ENCODE data around the gene PROC. TPM values are rescaled to one million over a fixed set of nuclear protein-coding genes. Genes with fewer than 3 reads are reported as not detected.

PROC gene
- total RNA-seq, 1 donor from 2014 or later, result not detected

GRCh38 chr2:127428057-127428814 is 10.0 kb downstream of the PROC start:
- Mint-ChIP-seq H3K4me1 (ENCODE audit: unreplicated experiment) (peaks cover 7% of the 10 kb centered on the region), H3K9me3 (ENCODE audit: unreplicated experiment) (peaks cover 5% of the 10 kb centered on the region), H3K4me3 (ENCODE audit: unreplicated experiment) (no peak overlapping the region)

GRCh38 chr2:127428815-127429109 is 10.5 kb downstream of the PROC start:
- no peak overlapping the region for H3K4me3 Mint-ChIP-seq (ENCODE audit: unreplicated experiment)
- H3K4me1 Mint-ChIP-seq (ENCODE audit: unreplicated experiment), result peaks cover 4% of the 10 kb centered on the region
- H3K27me3 Mint-ChIP-seq (ENCODE audit: unreplicated experiment), result peaks cover 9% of the 10 kb centered on the region
- H3K9me3 Mint-ChIP-seq (ENCODE audit: unreplicated experiment), result peaks cover 4% of the 10 kb centered on the region
- no peak for DNase-seq (ENCODE audit: low spot score)
- no peak overlapping the region for H3K27ac Mint-ChIP-seq (ENCODE audit: unreplicated experiment)
- H3K36me3 Mint-ChIP-seq (ENCODE audit: low read depth, unreplicated experiment), result peaks cover 4% of the 10 kb centered on the region
- TF ChIP-seq CTCF (IDR thresholded peaks at IDR 0.05; ENCODE audit: unreplicated experiment), result no peak

More at GRCh38 chr2:127428057-127428814, 10.0 kb downstream of the PROC start:
- Mint-ChIP-seq H3K27ac (ENCODE audit: unreplicated experiment) (no peak overlapping the region), H3K27me3 (ENCODE audit: unreplicated experiment) (peaks cover 12% of the 10 kb centered on the region), H3K36me3 (ENCODE audit: low read depth, unreplicated experiment) (peaks cover 7% of the 10 kb centered on the region)
- no peak for TF ChIP-seq CTCF (IDR thresholded peaks at IDR 0.05; ENCODE audit: unreplicated experiment)
- DNase-seq (ENCODE audit: low spot score), result no peak

GRCh38 chr2:127429291-127429690 is 11.1 kb downstream of the PROC start:
- Mint-ChIP-seq H3K27ac (ENCODE audit: unreplicated experiment) (no peak overlapping the region), H3K4me1 (ENCODE audit: unreplicated experiment) (no peaks in the 10 kb centered on the region), H3K27me3 (ENCODE audit: unreplicated experiment) (peaks cover 6% of the 10 kb centered on the region), H3K9me3 (ENCODE audit: unreplicated experiment) (no peaks in the 10 kb centered on the region), H3K4me3 (ENCODE audit: unreplicated experiment) (no peak overlapping the region), H3K36me3 (ENCODE audit: low read depth, unreplicated experiment) (no peaks in the 10 kb centered on the region)
- DNase-seq (ENCODE audit: low spot score), result no peak
- no peak for TF ChIP-seq CTCF (IDR thresholded peaks at IDR 0.05; ENCODE audit: unreplicated experiment)

- Mint-ChIP-seq H3K27ac (ENCODE audit: unreplicated experiment) (no peak overlapping the region), H3K36me3 (ENCODE audit: low read depth, unreplicated experiment) (no peaks in the 10 kb centered on the region), H3K4me1 (ENCODE audit: unreplicated experiment) (no peaks in the 10 kb centered on the region), H3K9me3 (ENCODE audit: unreplicated experiment) (no peaks in the 10 kb centered on the region), H3K4me3 (ENCODE audit: unreplicated experiment) (no peak overlapping the region), H3K27me3 (ENCODE audit: unreplicated experiment) (peaks cover 6% of the 10 kb centered on the region)
- DNase-seq (ENCODE audit: low spot score), result no peak
- no peak for TF ChIP-seq CTCF (IDR thresholded peaks at IDR 0.05; ENCODE audit: unreplicated experiment)
Measured at GRCh38 chr2:127429844-127430425, 11.7 kb downstream of the PROC start.

- Mint-ChIP-seq H3K27me3 (ENCODE audit: unreplicated experiment) (peaks cover 2% of the 10 kb centered on the region), H3K36me3 (ENCODE audit: low read depth, unreplicated experiment) (no peaks in the 10 kb centered on the region), H3K4me3 (ENCODE audit: unreplicated experiment) (no peak overlapping the region), H3K9me3 (ENCODE audit: unreplicated experiment) (no peaks in the 10 kb centered on the region), H3K4me1 (ENCODE audit: unreplicated experiment) (no peaks in the 10 kb centered on the region), H3K27ac (ENCODE audit: unreplicated experiment) (no peak overlapping the region)
- TF ChIP-seq CTCF (IDR thresholded peaks at IDR 0.05; ENCODE audit: unreplicated experiment), result no peak
- DNase-seq (ENCODE audit: low spot score), result no peak
Measured at GRCh38 chr2:127431408-127432023, 13.3 kb downstream of the PROC start.
